GM19240 (cell line): ENCODE results near the gene PALMD.

Source experiments
- DNase-seq: peaks from one replicate; pipeline ENCODE4 v3.0.0; 2011; ENCODE audit warnings: low spot score; ENCODE audit not compliant: insufficient read length

PALMD gene, protein sequence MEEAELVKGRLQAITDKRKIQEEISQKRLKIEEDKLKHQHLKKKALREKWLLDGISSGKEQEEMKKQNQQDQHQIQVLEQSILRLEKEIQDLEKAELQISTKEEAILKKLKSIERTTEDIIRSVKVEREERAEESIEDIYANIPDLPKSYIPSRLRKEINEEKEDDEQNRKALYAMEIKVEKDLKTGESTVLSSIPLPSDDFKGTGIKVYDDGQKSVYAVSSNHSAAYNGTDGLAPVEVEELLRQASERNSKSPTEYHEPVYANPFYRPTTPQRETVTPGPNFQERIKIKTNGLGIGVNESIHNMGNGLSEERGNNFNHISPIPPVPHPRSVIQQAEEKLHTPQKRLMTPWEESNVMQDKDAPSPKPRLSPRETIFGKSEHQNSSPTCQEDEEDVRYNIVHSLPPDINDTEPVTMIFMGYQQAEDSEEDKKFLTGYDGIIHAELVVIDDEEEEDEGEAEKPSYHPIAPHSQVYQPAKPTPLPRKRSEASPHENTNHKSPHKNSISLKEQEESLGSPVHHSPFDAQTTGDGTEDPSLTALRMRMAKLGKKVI

DNA sequence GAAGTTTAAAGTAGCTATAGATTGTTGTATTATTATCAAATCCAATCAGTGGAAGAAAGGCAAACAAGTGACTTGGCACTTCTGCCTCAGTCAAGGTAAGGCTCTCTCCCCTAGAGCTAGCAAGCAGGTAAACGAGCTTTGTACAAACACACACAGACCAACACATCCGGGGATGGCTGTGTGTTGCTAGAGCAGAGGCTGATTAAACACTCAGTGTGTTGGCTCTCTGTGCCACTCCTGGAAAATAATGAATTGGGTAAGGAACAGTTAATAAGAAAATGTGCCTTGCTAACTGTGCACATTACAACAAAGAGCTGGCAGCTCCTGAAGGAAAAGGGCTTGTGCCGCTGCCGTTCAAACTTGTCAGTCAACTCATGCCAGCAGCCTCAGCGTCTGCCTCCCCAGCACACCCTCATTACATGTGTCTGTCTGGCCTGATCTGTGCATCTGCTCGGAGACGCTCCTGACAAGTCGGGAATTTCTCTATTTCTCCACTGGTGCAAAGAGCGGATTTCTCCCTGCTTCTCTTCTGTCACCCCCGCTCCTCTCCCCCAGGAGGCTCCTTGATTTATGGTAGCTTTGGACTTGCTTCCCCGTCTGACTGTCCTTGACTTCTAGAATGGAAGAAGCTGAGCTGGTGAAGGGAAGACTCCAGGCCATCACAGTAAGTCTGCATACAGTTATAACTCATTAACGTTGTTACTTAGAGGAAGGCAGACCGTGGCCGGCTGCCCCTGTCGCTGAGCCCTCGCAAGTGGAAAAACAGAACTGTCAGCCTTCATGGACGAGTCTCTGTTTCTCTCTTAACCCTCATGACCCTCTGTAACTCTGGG lies at the start of gene PALMD:
PALMD (plus strand) TSS at position 415 of the 833 bp plus-strand sequence; CDS start at position 620, 205 bp downstream.
- no peak for DNase-seq

DNA sequence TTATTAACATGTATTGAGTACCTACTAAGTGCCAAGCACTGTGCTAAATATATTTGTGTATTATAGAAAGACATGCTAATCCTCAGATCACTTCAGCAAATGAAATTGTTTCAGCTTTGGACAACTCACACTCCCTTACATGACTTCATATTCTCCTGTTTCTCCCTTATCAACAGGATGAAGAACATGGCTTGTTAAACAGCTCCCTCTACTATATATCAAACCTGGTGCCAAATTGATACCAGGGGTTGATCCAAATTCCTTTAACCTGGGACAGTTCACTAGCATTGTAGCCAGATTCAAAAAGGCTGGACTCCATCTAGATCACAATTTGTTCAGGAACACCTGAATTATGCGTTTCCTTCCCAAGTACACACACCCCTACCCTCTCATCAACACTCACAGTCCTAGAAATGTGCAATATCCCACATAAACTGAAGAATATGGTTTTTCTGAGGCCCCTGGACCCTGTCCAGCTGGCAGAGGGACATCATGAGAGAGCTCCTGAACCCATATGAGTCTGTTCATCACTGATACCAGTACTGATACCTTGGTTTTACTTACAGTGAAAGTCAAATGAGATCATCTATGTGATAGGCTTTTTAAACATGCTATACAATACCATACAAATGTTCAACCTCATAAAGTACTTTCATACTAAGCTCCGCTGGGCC lies 47.0 kb upstream of the PALMD start:
- no peak for DNase-seq

DNA sequence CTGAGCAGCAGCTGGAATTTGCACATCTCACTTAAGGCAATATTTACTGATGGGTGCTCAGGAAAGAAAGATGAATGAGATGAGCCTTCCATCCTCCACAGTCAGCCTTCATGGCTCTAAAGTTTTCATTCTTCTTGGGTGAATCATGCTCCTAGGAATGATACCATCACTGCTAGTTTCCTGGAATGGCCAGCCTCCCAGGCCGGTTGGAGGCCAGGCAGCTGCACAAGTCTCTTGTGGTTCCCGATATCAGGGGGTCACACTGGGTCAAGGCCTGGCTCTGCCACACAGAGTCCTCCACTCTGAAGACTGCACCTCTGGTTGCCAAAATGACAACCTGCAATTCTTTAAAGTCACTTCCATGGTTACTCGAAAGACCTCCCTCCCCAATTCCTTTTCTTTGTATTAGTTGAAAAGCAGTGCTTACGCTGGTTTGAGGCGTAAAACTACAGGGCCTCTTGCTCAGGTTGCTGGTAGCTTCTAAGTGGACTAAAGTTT lies 46.2 kb upstream of the PALMD start:
- DNase-seq = no peak

DNA sequence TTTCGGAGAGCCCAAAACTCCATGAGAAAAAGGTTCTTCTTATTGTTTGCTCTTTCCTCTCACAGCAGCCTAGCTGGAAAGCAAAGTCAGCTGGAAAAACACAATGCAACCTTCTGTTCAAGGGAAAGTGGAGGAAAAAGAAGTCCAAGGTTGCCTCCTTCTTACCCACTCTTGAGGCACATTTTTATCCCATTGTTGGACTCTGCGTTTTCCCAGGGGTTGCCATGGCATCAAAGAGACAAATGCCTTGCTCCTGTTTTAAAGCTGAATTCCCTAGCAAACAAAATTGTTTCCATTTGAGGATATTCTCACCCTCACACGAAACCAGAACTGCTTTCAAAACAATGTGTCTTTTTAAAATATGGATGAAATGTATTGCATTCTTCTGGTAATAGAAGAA lies 45.1 kb upstream of the PALMD start:
- no peak for DNase-seq

DNA sequence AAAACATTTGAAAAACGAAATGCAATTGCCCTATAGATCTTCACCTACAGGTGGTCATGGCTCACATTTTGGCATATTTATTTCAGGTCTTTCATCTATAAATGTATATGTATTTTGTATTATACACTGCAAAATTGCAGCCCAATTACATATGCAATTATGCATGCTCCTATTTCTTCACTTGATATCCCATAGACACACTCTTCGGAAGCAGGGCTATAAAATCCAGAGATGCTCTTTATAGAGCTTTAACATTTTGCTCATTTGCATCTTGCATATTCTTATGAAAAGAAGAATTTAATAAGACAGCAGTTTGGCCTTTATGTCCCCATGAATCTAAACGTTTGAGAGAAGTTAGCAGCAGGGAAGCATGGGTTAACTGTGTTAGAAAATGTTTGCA lies 44.7 kb upstream of the PALMD start:
- DNase-seq = no peak

DNA sequence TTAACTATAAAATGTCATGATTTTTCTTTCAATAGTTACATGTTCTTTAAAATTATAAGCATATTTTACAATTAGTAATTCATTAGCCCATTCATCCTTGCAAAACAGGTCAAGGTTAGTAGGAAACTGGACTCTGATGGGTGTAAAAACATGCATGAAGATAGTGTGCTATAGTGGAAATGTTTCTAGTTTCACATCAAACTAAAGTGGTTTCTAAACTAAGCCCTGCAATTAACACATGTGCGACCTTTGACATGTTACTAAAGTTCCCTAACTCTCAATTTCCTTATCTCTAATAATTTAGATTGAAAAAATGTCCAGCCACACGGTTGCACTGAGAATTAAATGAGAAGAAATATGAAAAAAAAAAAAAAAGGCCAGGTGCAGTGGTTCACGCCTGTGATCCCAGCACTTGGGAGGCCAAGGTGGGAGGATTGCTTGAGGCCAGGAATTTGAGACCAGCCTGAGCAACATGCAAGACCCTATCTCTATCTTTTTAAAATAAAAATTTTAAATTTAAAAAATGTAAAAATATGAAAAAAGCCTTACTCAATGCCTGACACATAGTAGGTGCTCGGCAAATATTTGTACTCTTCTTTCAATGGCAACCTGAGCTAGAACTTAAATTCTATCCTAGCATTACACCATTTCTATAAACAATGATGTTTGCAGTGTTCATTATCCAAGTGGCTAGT lies 44.1 kb upstream of the PALMD start:
- DNase-seq = no peak

DNA sequence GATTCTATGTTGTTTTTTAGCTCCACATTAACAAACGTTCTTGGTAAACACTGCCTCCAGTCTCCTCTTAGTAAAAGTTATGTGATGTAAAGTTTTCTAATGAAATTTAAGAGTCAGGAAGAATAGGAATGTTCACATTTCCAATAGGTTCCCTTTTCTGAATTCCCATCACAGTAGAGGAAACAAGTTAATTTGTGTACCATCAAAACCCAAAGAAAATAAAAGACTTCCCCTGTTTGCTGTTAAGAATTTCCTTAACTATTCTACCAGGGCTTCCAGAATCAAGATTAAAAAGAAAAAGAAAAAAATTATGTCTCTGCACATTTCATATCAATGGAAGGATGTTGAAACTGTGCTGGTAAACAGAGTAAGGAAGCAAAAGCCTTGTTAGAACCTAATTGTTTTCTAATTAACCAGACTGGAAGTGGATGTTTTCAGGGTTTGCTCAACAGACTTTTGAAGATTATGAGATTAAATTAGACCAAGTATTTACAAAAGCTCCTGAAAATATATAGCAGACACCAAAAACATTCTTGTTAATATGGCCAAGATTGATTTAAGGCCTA lies 43.4 kb upstream of the PALMD start:
- no peak for DNase-seq

DNA sequence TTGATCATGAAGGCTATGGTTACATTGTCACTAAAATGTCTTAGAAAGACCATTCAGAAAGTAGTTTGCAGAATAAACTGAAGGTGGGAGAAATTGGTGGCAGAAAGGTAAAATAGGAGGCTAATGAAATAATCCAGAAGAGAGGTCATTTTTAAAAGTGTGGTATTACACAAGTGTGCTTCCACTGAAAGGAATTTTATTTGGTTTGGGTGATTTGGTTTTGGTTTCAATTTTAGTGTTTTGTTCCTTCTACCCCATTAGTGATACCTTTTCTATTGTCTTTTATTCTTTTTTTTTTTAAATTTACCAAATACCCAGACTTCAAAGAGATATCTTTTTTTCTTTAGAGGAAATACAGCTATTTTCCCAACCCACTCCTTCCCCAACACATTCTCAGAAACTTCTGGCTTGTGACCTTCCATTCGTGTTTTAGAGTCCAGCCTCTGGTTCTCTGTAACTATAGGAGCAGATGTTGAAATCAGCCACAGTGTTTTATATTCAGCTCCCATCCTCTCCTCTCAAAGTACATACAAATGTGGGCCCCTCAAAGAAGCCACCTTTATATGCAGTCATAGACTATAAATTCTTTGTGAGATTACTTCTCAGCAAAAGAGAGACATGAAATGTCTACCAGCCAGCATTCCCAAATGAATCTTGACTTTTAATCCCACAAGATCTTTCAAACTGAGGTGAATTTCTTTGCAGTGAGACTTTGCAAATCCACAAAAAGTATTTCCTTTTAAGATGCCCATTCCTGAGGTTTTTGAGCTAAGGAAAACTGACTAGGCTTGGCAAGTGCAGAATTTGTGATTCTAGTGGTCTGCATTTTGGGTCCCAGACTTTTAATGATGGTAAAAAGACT lies 42.0 kb upstream of the PALMD start:
- no peak for DNase-seq

DNA sequence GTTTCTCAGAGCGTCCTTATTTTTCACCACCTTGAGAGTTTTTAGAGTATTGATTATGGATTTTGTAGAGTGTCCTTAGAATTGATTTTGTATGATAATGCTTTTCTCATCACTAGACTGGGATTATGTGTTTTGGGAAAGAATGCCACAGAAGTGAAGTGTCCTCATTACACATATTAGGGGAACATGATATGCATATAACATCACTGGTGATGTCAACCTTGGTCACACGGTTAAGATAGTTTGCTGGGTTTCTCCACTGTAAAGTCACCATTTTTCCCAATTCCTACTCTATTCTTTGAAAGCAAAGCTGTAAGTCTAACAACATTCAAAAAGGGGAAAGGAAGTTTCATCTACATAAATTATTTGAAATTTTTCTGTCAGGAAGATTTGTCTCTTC lies 39.6 kb upstream of the PALMD start:
- DNase-seq = no peak

DNA sequence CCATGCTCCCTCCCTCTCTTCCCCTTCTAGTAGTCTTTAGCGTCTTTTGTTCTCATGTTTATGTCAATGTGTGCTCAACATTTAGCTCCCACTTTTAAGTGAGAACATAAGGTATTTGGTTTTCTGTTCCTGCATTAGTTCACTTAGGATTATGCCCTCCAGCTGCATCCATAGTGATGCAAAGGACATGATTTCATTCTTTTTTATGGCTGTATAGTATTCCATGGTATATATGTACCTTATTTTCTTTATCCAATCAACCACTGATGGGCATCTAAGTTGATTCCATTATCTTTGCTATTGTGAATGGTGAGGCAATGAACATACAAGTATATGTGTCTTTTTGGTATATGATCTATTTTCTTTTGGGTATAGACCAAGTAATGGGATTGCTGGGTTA lies 38.3 kb upstream of the PALMD start:
- DNase-seq = no peak

DNA sequence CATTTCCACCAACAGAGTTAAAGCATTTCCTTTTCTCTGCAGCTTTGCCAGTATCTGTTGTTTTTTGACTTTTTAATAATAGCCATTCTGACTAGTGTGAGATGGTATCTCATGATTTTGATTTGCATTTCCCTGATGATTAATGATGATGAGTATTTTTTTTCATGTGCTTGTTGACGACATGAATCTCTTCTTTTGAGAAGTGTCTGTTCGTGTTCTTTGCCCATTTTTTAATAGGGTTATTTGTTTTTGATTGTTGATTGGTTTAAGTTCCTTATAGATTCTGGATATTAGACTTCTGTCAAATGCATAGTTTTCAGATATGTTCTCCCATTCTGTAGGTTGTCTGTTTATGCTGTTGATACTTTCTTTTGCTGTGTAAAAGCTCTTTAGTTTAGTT lies 37.9 kb upstream of the PALMD start:
- no peak for DNase-seq

DNA sequence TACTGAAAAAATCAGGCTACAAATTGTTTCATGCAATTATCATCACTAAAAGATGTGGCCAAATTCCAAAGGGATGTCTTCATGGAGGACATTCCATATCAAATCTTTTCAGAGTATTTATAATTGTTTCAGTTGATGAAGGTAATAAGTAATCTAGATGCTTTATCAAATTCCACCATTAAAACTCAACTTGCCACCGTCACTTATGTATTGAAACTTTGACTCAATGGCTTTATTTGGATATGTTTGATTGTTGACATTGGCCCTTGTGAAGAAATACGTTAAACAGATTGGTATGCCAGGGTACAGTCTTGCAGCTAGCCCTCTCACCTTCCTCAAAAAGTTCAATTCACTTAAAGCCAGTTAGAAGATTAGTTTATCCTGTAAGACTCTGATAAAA lies 32.2 kb upstream of the PALMD start:
- DNase-seq = no peak

DNA sequence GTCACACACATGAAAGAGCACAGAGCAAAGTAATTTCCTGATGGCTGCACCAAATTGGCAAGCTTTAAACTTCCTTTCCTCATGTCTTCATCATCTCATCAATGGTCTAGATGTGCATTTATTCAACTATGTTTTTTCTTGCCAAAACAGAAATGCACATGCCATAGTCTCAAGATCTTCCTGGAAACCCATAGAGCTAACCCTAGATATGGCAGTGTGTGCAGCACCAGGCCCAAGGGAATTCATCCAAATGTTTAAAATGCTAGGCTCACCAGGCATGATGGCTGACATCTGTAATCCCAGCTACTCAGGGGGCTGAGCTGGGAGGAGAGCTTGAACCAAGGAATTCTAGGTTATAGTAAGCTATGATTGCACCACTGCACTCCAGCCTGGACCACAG lies 31.2 kb upstream of the PALMD start:
- DNase-seq = no peak

DNA sequence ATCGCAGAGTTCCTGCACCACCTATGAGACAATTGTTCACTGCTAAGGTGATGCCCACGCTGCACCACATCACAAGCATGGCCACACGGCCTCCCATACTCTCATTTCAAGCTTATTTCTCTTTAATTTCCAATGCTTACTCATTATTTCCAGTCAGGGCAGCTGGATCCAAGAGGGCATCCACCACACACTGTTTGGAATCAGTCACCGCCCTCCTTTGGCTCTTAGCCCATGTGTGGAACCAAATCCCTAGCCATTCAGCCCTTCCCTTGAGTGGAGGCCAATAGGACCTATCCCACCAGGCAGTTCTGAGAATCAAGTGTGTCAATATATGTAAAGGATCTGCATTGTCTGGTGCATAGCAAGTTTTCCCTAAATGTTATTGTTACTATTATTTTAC lies 26.3 kb upstream of the PALMD start:
- DNase-seq = no peak

DNA sequence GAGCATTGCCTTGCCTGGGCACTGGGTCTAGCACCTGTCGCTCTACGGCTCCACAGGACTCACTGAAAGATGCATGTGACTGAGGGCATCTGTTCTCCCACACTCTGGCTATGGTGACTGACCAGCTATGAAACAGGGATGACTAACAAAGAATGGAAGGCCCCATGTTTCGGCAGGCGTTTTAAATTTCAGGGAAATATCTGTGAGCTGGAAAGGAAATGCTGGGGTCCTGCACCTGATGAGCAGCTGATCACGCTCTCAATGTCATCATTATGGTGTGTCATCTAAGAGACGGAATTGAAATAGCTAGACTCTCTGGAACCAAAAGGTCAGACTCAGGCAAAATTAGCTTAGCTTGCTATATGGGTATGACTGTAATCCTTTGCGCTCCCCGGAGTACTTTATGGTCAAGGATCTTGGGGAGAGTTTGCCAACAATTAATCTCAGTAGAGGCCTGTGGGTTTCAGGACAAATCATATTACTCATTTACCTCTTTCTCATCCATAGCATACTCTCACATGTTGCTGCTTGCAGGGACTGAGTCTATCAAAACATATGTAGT lies 24.5 kb upstream of the PALMD start:
- no peak for DNase-seq

DNA sequence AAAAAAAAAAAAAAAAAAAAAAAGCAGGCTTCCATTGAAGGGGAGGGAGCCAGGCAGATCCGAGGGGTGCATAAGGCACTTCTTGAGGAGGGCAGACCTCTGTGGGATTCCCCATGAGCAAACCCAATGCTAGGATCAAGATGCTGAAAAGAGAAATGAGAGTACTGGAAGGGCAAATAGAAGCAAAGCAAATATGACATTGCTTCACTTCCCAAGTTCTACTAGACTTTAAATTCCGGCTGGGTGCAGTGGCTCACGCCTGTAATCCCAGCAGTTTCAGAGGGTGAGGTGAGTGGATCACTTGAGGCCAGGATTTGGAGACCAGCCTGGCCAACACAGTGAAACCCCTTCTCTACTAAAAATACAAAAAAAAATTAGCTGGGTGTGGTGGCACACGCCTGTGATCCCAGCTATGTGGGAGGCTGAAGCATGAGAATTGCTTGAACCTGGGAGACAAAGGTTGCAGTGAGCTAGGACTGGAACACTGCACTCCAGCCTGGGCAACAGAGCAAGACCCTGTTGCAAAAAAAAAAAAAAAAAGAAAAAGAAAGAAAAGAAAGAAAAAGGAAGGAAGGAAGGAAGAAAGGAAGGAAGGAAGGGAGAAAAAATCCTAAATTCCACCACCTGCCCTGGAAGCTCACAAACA lies 23.1 kb upstream of the PALMD start:
- no peak for DNase-seq

DNA sequence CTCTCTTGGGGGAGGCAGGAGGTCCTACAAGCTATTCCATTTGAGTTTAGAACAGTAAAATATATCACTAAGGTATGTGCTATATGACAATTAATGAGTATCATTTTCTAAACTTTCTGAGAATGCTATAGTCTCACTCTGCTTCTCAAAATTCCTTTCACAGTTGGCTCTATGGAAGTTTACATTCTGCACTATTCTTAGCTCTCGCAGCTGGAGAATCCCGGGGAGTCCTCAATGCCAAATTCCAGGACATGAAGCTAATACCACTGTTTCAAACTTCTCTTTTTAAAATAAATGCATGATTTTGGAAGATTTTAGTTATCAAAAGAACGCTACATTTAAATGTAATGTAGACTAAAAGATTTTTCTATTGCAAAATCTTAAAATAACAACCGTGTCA lies 22.4 kb upstream of the PALMD start:
- DNase-seq = no peak

DNA sequence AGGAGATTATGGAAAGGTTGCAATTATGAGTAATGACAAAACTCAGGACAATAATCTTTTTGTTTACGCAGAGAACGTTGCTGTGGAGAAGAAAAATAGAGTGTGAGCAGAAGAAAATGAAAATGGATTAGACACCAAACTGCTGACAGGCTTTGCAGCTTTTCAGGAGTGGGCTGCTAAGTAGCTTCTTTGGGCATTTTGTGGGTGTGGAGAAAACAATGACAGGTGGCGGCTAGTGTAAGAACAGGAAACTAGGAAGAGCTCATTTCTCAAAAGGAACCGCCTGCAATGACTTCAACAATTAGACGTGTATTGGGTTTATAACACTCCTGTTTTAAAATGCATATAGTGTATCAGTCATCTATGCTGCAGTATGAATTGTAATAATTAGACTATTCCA lies 18.3 kb upstream of the PALMD start:
- DNase-seq = no peak

DNA sequence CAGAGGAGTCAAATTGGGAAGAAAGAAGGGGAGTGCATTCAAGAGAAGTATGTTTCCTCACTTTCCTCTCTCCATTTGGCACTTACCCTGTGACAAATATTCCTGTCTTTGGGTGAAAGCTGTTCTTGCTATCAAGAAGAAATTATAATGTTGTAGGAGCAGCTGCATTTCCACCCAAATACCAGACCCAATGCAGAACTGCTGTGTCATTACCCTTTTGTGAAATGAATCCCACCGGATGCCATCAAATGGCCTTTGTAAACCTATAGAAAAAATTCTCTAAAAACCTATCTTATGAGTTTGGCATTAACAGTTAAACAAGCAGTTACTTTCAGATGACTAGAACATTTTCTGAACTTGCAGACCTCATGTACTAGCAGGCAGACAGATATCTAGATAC lies 16.7 kb upstream of the PALMD start:
- DNase-seq = no peak
